Esophagus squamous epithelium (tissue), 5 donors: ENCODE measurements around the gene MGMT. TPM values are rescaled to one million over a fixed set of nuclear protein-coding genes. Genes with fewer than 3 reads are reported as not detected.

Experiments used
- DNase-seq: peaks from one replicate; lab custom pipeline; 2025; lab: John Stamatoyannopoulos, UW
- H3K27ac ChIP-seq, 4 donors: fragments of 200-600 bp; sonication (generic); one replicate each; pipeline ENCODE4 v1.5.1; 2016 to 2019; ENCODE audit warnings: mild to moderate bottlenecking in 1 of 4
- H3K27me3 ChIP-seq, 4 donors: fragments of 200-600 bp; sonication (generic); 1 replicate in 3 of 4; 2 replicates in 1 of 4; pipeline versions ENCODE4 v1.5.1 to v1.6.0; 2017 to 2021; ENCODE audit warnings: antibody characterized with exemption in 1 of 4
- H3K36me3 ChIP-seq, 3 donors: fragments of 200-600 bp; sonication (generic); one replicate each; pipeline ENCODE4 v1.5.1; 2016 to 2019
- H3K4me1 ChIP-seq, 3 donors: fragments of 200-600 bp; sonication (generic); one replicate each; pipeline ENCODE4 v1.5.1; 2017 to 2019
- H3K4me3 ChIP-seq, 4 donors: fragments of 200-600 bp; sonication (generic); 1 replicate in 3 of 4; 2 replicates in 1 of 4; pipeline ENCODE4 v1.5.1; 2016 to 2019; ENCODE audit warnings: mild to moderate bottlenecking in 2 of 4, moderate library complexity in 1 of 4
- H3K9me3 ChIP-seq, 3 donors: fragments of 200-600 bp; sonication (generic); one replicate each; pipeline ENCODE4 v1.5.1; 2016 to 2019
- CTCF ChIP-seq, 6 experiments: fragments of 450-650 bp in 4 of 6; fragments of 200-600 bp in 2 of 6; sonication (generic) in 2 of 6; IDR thresholded peaks; one replicate each; pipeline ENCODE4 v1.5.1; 2016 to 2019; ENCODE audit warnings: antibody characterized with exemption in 6 of 6, mild to moderate bottlenecking in 4 of 6, moderate library complexity in 4 of 6
- POLR2A ChIP-seq, 4 donors: fragments of 450-650 bp; IDR thresholded peaks; one replicate each; pipeline ENCODE4 v1.6.1; 2017; ENCODE audit warnings: antibody characterized with exemption in 4 of 4, mild to moderate bottlenecking in 4 of 4, moderate library complexity in 3 of 4
- WGBS, 2 donors: methylation state at CpG; one replicate each; pipeline ENCODE4 v1.1.5; 2018; 5-methylcytosine and 5-hydroxymethylcytosine counted together
- intact Hi-C: fragments of 100-400 bp; cut with DNase I; formaldehyde crosslinking; loops from one replicate; pipeline ENCODE4 v1.15.0; 2022
- total RNA-seq, 4 donors: library from RNA; depleted of rRNA; stranded (reverse); fragments of >200 nt; gene quantifications; one replicate each; pipeline ENCODE4 v1.1.0, GENCODE V29; 2016
- donor health status: DM: yes; HTN: yes; CAD: no.

Gene MGMT
- total RNA-seq, 4 donors from 2014 or later = 15.6 to 28.8 (median 18.4) TPM

GRCh38 chr10:129581827-129582411 is 114.9 kb downstream of the MGMT start:
- TF ChIP-seq CTCF (IDR thresholded peaks at IDR 0.05) = no peak
- TF ChIP-seq POLR2A (IDR thresholded peaks at IDR 0.05) = no peak
- H3K36me3 ChIP-seq = peaks cover 0 to 7% (median 0%) of the 10 kb centered on the region in 3 donors
- H3K9me3 ChIP-seq = peaks cover 0 to 30% (median 5%) of the 10 kb centered on the region in 3 donors
- intact Hi-C loops = no loop called here
- H3K27ac ChIP-seq = no peak overlapping the region
- no peaks in the 10 kb centered on the region for H3K27me3 ChIP-seq
- 87 to 92% methylated on average over 13 to 14 of the region's 19 CpGs for WGBS, 2 donors
- no peaks in the 10 kb centered on the region for H3K4me1 ChIP-seq
- no peak for DNase-seq
- no peak overlapping the region for H3K4me3 ChIP-seq

GRCh38 chr10:129583831-129584230 is 116.8 kb downstream of the MGMT start:
- Histone ChIP-seq H3K27ac (no peak overlapping the region), H3K4me1 (no peaks in the 10 kb centered on the region), H3K27me3 (no peaks in the 10 kb centered on the region), H3K9me3 (peaks cover 0 to 43% (median 20%) of the 10 kb centered on the region in 3 donors), H3K36me3 (peaks cover 0 to 11% (median 0%) of the 10 kb centered on the region in 3 donors), H3K4me3 (no peak overlapping the region)
- no peak for DNase-seq
- intact Hi-C loops = no loop called here
- no peak for TF ChIP-seq CTCF (IDR thresholded peaks at IDR 0.05)
- TF ChIP-seq POLR2A (IDR thresholded peaks at IDR 0.05) = no peak
- WGBS, 2 donors = 81 to 91% methylated on average over 8 of the region's 8 CpGs

GRCh38 chr10:129586898-129587443 is 119.9 kb downstream of the MGMT start:
- Histone ChIP-seq H3K36me3 (peaks cover 0 to 22% (median 0%) of the 10 kb centered on the region in 3 donors), H3K4me3 (no peak overlapping the region), H3K9me3 (peaks cover 0 to 41% (median 20%) of the 10 kb centered on the region in 3 donors), H3K27me3 (no peaks in the 10 kb centered on the region), H3K4me1 (no peaks in the 10 kb centered on the region), H3K27ac (no peak overlapping the region)
- no peak for DNase-seq
- 78 to 97% methylated on average over 2 of the region's 2 CpGs for whole genome bisulfite sequencing, 2 donors
- no peak for TF ChIP-seq POLR2A (IDR thresholded peaks at IDR 0.05)
- no peak for TF ChIP-seq CTCF (IDR thresholded peaks at IDR 0.05)
- intact Hi-C loops = no loop called here

GRCh38 chr10:129589546-129589945 is 122.5 kb downstream of the MGMT start:
- H3K9me3 ChIP-seq = peaks cover 0 to 36% (median 20%) of the 10 kb centered on the region in 3 donors
- 96% methylated on average over 3 to 6 of the region's 9 CpGs for WGBS, 2 donors
- DNase-seq = no peak

More at GRCh38 chr10:129589546-129589945, 122.5 kb downstream of the MGMT start:
- no peaks in the 10 kb centered on the region for H3K27me3 ChIP-seq
- no peak overlapping the region for H3K27ac ChIP-seq
- no peak overlapping the region for H3K4me3 ChIP-seq
- TF ChIP-seq CTCF (IDR thresholded peaks at IDR 0.05) (no peak), POLR2A (IDR thresholded peaks at IDR 0.05) (no peak)
- intact Hi-C loops = no loop called here
- H3K36me3 ChIP-seq = peaks cover 0 to 16% (median 0%) of the 10 kb centered on the region in 3 donors
- H3K4me1 ChIP-seq = no peaks in the 10 kb centered on the region
